AG10803 (cell line): ENCODE measurements around the gene APPL1.
A peak's percentile ranks its signal among the peaks of the same experiment; 100 is the strongest.

Experiments
- DNase-seq: peaks from one replicate; pipeline ENCODE4 v3.0.0; 2010; ENCODE audit warnings: low read depth
- H3K4me3 ChIP-seq: 2 replicates; pipeline ENCODE4 v1.5.1; 2011; ENCODE audit warnings: mild to moderate bottlenecking, low read length, control low read depth
- CTCF ChIP-seq: conservative IDR thresholded peaks from 2 replicates; pipeline ENCODE4 v1.5.1; 2011; ENCODE audit warnings: mild to moderate bottlenecking, low read length, control low read depth, inconsistent platforms

The APPL1 gene

GRCh38 chr3:57227204-57227929, at the start of gene APPL1:
TSS of gene APPL1 (plus strand) at chr3:57227729. CDS start at chr3:57227884, 155 bp downstream.
- DNase-seq: peak; percentile 84
- TF ChIP-seq CTCF: no peak
- H3K4me3 ChIP-seq: peak within 1 kb of the TSS; percentile 81

- TF ChIP-seq CTCF: peak; percentile 45
- DNase-seq: no peak
- H3K4me3 ChIP-seq: no peak overlapping the region
These were observed 47.7 kb upstream of the APPL1 start for GRCh38 chr3:57179580-57180410.

GRCh38 chr3:57184526-57184925, 43.0 kb upstream of the APPL1 start:
- peak; percentile 44 for DNase-seq
- H3K4me3 ChIP-seq: no peak overlapping the region
- TF ChIP-seq CTCF: no peak

GRCh38 chr3:57192028-57192427, 35.5 kb upstream of the APPL1 start:
- H3K4me3 ChIP-seq: no peak overlapping the region
- no peak for TF ChIP-seq CTCF
- no peak for DNase-seq

GRCh38 chr3:57194641-57195040, 32.9 kb upstream of the APPL1 start:
- TF ChIP-seq CTCF: no peak
- no peak overlapping the region for H3K4me3 ChIP-seq
- no peak for DNase-seq

- no peak within 1 kb of the TSS for H3K4me3 ChIP-seq
- DNase-seq: no peak
- TF ChIP-seq CTCF: no peak
These were observed 27.6 kb upstream of the APPL1 start, which contains the start of gene HESX1 for GRCh38 chr3:57199895-57200297. TSS of gene HESX1 (minus strand) at chr3:57199978. CDS start at chr3:57199918, 60 bp downstream.
